GM21619 (cell line): ENCODE measurements around the gene TOR4A.

Experiments
- ATAC-seq: cut with Tn5 transposase; IDR thresholded peaks from one replicate; pipeline ENCODE4 v1.9.1; 2021; ENCODE audit not compliant: unreplicated experiment

Gene TOR4A

GRCh38 chr9:137270929-137271695, 6.4 kb upstream of the TOR4A start:
- no peak for ATAC-seq

DNA sequence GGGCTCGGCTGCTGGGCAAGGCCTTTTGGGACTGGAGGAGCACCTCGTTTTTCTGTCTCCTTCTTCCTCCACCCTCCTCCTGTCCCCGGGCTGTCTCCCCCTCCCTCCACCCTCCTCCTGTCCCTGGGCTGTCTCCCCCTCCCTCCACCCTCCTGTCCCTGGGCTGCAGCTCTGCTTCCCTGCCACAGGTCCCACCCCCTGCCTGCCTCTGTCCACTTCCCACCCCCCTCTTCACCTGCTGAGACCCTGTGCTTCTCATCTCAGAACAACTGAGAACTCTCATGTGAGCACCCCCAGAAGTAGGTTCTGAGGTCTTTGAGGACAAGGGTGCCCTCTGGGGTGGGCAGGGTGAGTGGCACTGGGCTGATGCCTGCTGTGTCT, 5.8 kb upstream of the TOR4A start:
- ATAC-seq = no peak

- ATAC-seq = no peak
Measured at GRCh38 chr9:137272241-137273094, 5.1 kb upstream of the TOR4A start.

DNA sequence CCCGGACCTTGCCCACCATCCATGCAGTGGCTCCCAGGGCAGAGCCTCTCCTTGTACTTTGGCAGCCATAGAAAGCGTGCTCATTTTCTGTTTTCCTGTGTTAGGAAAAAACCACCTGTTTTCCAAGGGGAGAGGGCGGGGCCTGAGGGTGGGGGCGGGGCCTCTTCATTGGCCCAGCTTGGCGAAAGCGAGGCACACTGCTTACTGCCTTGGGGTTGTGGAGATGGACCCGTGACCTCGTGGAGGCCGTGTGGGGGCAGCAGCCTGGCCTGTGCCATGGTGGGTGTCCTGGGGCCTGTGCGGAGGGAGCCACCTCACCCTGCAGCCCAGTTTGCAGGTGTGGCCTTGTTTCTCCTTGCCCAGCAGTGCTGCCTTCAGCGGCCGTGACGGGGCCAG, 4.4 kb upstream of the TOR4A start:
- no peak for ATAC-seq

GRCh38 chr9:137273611-137274320, 3.8 kb upstream of the TOR4A start:
- no peak for ATAC-seq

DNA sequence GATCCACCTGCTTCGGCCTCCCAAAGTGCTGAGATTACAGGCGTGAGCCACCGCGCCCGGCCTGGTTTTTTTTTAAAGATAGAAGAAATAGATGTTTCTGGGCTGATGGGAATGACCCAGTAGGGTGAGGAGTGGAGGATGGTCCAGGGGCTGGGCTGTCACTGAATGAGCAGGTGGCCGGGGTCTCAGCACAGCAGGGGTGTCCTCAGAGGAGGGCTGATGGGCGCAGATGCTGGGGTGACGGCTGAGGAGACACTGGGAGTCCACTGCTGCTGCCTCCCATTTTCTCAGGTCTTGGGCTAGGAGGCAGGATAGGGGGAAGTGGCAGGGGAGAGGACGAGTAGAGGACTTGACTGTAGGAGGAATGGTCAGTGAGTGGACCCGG, 2.3 kb upstream of the TOR4A start:
- no peak for ATAC-seq

DNA sequence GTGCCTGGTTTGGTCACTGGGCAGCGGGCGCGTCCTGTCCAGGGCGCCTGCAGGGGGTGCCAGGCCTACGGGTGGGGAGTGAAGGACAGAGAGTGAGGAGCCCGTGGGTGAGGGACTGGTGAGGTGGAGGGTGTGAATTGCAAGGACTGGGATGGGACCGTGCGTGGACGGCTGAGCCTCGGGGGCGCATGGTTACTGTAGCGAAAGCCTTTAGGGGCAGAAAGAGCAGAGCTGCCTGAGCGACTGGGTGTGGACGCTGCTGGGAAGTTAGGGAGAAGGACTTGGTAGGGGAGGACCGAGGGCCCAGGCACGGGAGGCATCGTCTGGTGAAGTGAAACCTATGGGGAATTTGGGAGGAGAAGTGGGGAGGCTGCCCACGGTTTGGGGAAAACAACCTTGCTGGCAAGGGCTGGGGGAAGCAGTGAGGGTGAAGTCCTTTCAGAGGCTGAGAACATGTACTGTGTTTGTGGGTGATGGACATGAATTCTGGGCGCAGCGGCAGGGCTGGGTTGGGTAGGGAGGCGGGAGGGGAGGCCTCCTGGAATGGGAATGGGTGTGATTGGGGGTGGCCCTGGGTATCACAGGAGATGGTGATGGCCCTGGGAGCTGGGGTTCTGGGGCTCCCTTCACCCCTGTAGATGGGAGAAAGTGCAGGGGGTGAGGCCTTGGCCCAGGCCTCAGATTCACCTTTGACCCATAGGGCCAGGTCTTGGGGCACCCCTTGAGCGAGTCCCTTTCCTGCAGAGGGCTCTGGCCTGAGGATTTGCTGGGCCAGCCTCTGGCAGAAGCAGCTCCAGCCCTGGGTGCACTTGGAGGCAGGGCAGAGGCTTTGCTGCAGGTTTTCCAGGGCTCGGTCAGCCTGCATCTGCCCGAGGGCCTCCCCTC, 1.7 kb upstream of the TOR4A start:
- ATAC-seq = no peak

- no peak for ATAC-seq
Measured at GRCh38 chr9:137276473-137277328, 825 bp upstream of the TOR4A start.

DNA sequence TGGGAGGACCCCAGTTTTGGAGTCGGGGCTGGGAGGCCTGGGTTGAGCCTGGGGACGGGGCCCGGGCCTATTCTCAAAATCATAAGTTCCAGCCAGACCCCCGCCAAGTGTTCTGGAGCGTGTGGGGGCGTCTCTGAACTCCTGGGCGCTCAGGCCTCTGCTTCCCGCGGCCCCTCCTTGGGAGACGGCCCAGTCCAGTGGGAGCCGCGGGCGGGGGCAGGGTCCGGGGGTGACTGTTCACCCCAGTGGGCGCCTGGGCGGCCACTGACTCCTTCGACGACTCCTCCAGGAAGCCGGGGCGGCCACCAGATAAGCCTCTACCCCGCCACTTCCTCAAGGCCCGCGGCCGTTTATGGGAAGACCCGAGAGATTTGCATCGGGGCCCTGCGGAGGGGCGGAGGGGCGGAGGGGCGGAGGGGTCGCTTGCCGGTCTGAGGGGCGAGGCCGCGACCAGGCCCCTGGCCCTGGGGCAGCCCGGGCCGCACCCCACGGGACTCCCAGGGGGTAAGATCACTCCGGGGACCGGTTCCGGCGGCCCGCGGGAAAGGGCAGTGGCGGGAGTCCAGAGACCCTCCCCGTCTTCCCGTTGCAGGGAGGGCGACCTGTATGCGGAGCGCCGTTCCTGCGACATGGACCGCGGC, 655 bp downstream of the TOR4A start:
- ATAC-seq = no peak

- no peak for ATAC-seq
Measured at GRCh38 chr9:137278721-137279711, 1.5 kb downstream of the TOR4A start.

- ATAC-seq = no peak
Measured at GRCh38 chr9:137279741-137280473, 2.4 kb downstream of the TOR4A start.

DNA sequence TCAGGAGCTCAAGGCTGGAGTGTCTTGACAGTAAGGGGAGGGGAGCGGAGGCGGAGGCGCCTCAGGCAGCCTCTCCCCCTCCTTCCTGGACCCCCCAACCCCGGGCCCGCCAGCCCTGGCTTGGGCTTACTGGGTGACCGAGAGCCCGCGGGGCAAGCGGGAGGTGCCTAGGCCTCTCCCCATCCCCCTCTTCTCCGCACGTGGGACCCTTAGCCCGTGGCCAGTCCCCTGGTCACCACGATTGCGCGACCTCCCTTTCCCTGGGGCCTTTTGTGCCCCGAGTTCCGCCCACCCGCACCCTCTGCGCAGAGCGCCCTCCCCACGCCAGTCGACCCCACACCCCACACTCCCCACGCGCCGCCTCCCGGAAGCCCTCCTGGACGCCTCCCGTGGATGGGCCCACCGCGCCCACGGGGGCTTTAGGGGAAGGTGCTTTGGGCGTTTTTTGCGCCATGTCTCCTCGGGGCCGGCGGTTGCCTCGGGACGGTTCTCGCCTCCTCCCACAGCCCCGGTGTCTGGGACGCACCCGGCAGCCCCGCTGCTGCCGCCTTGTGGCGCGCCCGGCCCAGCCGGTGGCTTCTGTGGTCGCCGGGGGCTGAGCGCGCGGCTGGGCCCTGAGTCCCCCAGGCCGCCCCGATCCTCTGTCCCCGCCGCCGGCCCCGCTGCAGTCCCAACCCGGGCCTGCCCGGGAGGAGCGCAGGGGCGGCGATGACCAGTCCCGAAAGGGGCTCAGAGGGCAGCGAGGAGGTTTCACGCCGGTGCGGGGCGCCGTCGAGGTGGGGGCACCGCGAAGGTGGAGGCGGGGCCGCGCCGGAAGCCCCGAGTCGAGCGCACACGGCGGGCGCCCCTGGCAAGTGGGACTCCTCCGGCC, 3.2 kb downstream of the TOR4A start:
- no peak for ATAC-seq

DNA sequence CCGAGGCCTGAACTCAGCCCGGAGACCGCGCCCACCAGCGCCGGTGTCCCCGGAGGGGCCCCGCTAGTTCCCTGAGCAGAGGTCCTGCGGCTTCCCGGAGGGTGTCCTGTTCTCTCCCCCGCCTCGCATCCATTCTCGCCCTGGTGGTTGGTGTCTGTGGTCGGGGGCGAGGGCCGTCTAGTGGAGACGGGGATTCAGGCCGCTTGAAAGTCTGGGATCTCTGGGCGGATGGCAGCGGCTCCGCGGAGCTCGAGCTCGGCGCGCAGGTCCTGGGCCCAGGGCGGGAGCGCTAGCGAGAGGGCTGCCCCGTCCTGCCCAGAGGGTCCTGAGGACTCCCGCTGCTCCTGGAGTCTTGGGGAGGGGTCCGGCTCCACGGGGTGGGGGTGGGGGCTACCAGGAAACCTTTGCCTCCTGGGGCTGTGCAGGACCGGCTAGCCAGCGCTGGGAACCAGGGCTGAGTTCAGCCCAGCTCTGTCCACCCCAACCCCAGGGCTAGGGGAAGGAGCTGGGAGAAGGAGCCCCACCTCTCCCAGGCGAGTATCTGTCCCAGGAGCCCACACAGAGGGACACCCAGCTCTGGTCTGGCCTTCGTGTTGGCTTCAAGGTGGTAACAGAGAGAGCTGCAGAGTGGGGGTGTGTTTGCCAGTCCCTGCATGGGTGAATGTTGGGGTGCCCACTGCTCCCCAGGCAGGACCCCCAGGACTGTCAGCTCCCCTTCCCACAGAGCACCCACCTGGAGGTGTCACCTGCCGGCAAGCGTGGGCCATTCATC, 4.0 kb downstream of the TOR4A start:
- no peak for ATAC-seq

DNA sequence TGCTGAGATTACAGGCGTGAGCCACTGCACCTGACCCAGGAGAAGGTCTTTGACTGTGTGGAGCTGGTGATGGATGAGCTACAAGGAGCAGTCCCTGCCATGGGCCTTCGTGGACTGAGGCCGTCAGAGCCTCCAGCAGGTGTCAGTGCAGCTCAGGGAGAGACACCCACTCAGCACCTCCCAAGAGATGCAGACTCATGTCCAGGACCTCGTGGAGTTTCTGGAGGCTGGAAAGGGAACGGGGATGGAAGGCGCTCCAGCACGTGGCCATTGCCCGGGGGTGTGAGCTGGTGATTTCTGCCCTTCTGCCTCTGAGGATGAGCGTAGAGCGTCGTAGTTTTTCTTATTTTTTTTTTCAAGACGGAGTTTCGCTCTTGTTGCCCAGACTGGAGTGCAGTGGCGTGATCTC, 9.5 kb downstream of the TOR4A start:
- no peak for ATAC-seq

DNA sequence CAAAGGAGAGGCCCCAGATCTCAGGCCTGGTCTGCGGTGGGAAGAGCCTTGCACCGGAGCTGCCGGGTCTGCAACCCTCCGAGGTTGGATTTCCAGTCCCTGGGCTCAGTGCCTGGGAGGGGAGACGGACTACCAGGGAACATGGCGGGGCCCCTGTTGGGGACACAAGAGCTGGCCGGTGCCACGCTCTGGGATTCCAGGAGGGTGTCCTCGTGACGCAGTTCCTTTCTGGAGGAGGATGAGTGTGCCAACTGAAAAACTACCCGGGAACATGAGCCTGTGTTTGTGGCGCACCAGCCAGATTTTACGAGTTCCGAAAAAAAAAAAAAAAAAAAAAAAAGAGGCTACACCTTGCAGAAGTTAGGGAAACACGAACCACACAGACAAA, 15.6 kb downstream of the TOR4A start:
- no peak for ATAC-seq
